IMR-90 (cell line): ENCODE data around the gene VPS54. TPM values are rescaled to one million over a fixed set of nuclear protein-coding genes. Genes with fewer than 3 reads are reported as not detected.

Experiments
- ATAC-seq: fragments of 200-7000 bp; cut with Tn5 transposase; 2 replicates; pipeline ENCODE4 v1.9.1; 2020; ENCODE audit warnings: low read depth, mild to moderate bottlenecking, moderate library complexity
- BruUV-seq: library from RNA; stranded (reverse); fragments of 400-500 nt; replicated peaks from 2 replicates; lab custom pipeline; 2021; lab: Mats Ljungman, UMichigan
- CTCF ChIA-PET: fragments of 300-600 bp; formaldehyde crosslinking; extraction: SDS; loops from one replicate; lab custom pipeline; 2021; ENCODE audit warnings: antibody characterized with exemption; lab: Yijun Ruan, JAX
- POLR2A ChIA-PET: fragments of 300-600 bp; sonication (Branson Sonifier 250); formaldehyde crosslinking; loops from one replicate; lab custom pipeline; 2022; ENCODE audit warnings: antibody characterized with exemption; ENCODE audit not compliant: unreplicated experiment; lab: Charles Lee
- DNase-seq: peaks from one replicate; pipeline ENCODE4 v3.0.0; 2013
- H2AFZ ChIP-seq: replicated peaks from 2 replicates; pipeline ENCODE3; 2013; ENCODE audit warnings: low read length, mild to moderate bottlenecking; ENCODE audit not compliant: poor library complexity
- H2AK5ac ChIP-seq: 2 replicates; pipeline ENCODE4 v1.6.1; 2013; ENCODE audit warnings: low read depth, low read length, inconsistent platforms
- H2AK9ac ChIP-seq: replicated peaks from 2 replicates; pipeline ENCODE3; 2013; ENCODE audit warnings: mild to moderate bottlenecking, low read depth, low read length, moderate library complexity; ENCODE audit not compliant: poor library complexity
- H2BK120ac ChIP-seq: 2 replicates; pipeline ENCODE4 v1.6.1; 2013; ENCODE audit warnings: low read depth, low read length, inconsistent platforms
- H2BK15ac ChIP-seq: 3 replicates; pipeline ENCODE4 v1.6.1; 2013; ENCODE audit warnings: low read depth, low read length, inconsistent platforms
- H2BK20ac ChIP-seq: 2 replicates; pipeline ENCODE4 v1.6.1; 2013; ENCODE audit warnings: low read depth, mild to moderate bottlenecking, inconsistent platforms, low read length, moderate library complexity
- H2BK5ac ChIP-seq: 2 replicates; pipeline ENCODE4 v1.6.1; 2013; ENCODE audit warnings: mild to moderate bottlenecking, low read depth, low read length, inconsistent platforms; ENCODE audit not compliant: poor library complexity, severe bottlenecking
- H3K14ac ChIP-seq: replicated peaks from 2 replicates; pipeline ENCODE4 v1.6.1; 2013; ENCODE audit warnings: low read depth, low read length, inconsistent platforms
- H3K18ac ChIP-seq: 2 replicates; pipeline ENCODE4 v1.6.1; 2013; ENCODE audit warnings: low read depth, low read length, control low read depth
- H3K23ac ChIP-seq: 2 replicates; pipeline ENCODE4 v1.6.1; 2013; ENCODE audit warnings: low read depth, low read length, inconsistent platforms
- H3K27ac ChIP-seq: 2 replicates; pipeline ENCODE4 v1.5.1; 2013; ENCODE audit warnings: mild to moderate bottlenecking, control low read depth, low read length; ENCODE audit not compliant: insufficient read depth
- H3K27me3 ChIP-seq: 2 replicates; pipeline ENCODE4 v1.6.1; 2013; ENCODE audit warnings: low read length; ENCODE audit not compliant: control insufficient read depth, insufficient read depth
- H3K36me3 ChIP-seq: 2 replicates; pipeline ENCODE4 v1.6.1; 2013; ENCODE audit warnings: low read length, mixed read lengths; ENCODE audit not compliant: control insufficient read depth, insufficient read depth
- H3K4ac ChIP-seq: 2 replicates; pipeline ENCODE4 v1.6.1; 2013; ENCODE audit warnings: low read depth, low read length, inconsistent platforms
- H3K4me1 ChIP-seq: 2 replicates; pipeline ENCODE4 v1.6.1; 2013; ENCODE audit warnings: low read length, mixed read lengths; ENCODE audit not compliant: control insufficient read depth, insufficient read depth
- H3K4me2 ChIP-seq: 2 replicates; pipeline ENCODE4 v1.6.1; 2013; ENCODE audit warnings: low read depth, mild to moderate bottlenecking, control low read depth, low read length, moderate library complexity
- H3K4me3 ChIP-seq: 2 replicates; pipeline ENCODE4 v1.5.1; 2013; ENCODE audit warnings: low read depth, mild to moderate bottlenecking, control low read depth, low read length, moderate library complexity; ENCODE audit not compliant: insufficient read depth
- H3K56ac ChIP-seq: 2 replicates; pipeline ENCODE4 v1.6.1; 2013; ENCODE audit warnings: low read length, inconsistent platforms; ENCODE audit not compliant: insufficient read depth; ENCODE audit errors: extremely low read depth
- H3K79me1 ChIP-seq, 2 experiments: 2 replicates each; pipeline ENCODE4 v1.6.1; 2013; ENCODE audit warnings: low read length in 2 of 2, inconsistent platforms in 1 of 2, low read depth in 1 of 2
- H3K9ac ChIP-seq: 2 replicates; pipeline ENCODE4 v1.6.1; 2013; ENCODE audit warnings: low read depth, low read length, control low read depth
- H3K9me1 ChIP-seq: 2 replicates; pipeline ENCODE4 v1.6.1; 2013; ENCODE audit warnings: low read length, inconsistent platforms; ENCODE audit not compliant: insufficient read depth
- H3K9me3 ChIP-seq: 2 replicates; pipeline ENCODE4 v1.6.1; 2013; ENCODE audit warnings: low read length; ENCODE audit not compliant: control insufficient read depth, insufficient read depth
- H4K20me1 ChIP-seq: 2 replicates; pipeline ENCODE4 v1.6.1; 2013; ENCODE audit warnings: low read length, inconsistent platforms; ENCODE audit not compliant: insufficient read depth
- H4K5ac ChIP-seq: 2 replicates; pipeline ENCODE4 v1.6.1; 2013; ENCODE audit warnings: mild to moderate bottlenecking, low read depth, low read length, control low read depth
- H4K8ac ChIP-seq, 2 experiments: 2 replicates each; pipeline ENCODE4 v1.6.1; 2013; ENCODE audit warnings: low read depth in 2 of 2, low read length in 2 of 2, control low read depth in 1 of 2, inconsistent platforms in 1 of 2
- H4K91ac ChIP-seq: 2 replicates; pipeline ENCODE4 v1.6.1; 2013; ENCODE audit warnings: low read depth, low read length, inconsistent platforms; ENCODE audit not compliant: insufficient read depth
- BHLHE40 ChIP-seq: fragments of 150-350 bp; IDR thresholded peaks from 2 replicates; pipeline ENCODE4 v1.6.1; 2016; ENCODE audit warnings: mild to moderate bottlenecking, low read depth, low read length
- CEBPB ChIP-seq: IDR thresholded peaks from 2 replicates; pipeline ENCODE4 v1.6.1; 2012; ENCODE audit warnings: low read depth, low read length, improper control_type of control experiment
- CTCF ChIP-seq: conservative IDR thresholded peaks from 2 replicates; pipeline ENCODE4 v1.5.1; 2012; ENCODE audit warnings: mild to moderate bottlenecking, low read depth, low read length, improper control_type of control experiment
- FOS ChIP-seq: fragments of 150-350 bp; IDR thresholded peaks from 2 replicates; pipeline ENCODE4 v1.6.1; 2016; ENCODE audit warnings: low read depth, low read length
- MXI1 ChIP-seq: IDR thresholded peaks from 2 replicates; pipeline ENCODE4 v1.6.1; 2012; ENCODE audit warnings: low read depth, mild to moderate bottlenecking, low read length, moderate library complexity, borderline replicate concordance
- SMC3 ChIP-seq: fragments of 150-350 bp; IDR thresholded peaks from 2 replicates; pipeline ENCODE4 v1.6.1; 2016; ENCODE audit warnings: low read depth, mild to moderate bottlenecking, antibody characterized with exemption, low read length, moderate library complexity
- WGBS, 2 experiments: methylation state at CpG; one replicate each; pipeline versions ENCODE4 v1.1.5 to v1.1.7; 2013; ENCODE audit warnings: missing lambda C conversion rate in 2 of 2; ENCODE audit not compliant: insufficient read length in 1 of 2; ENCODE audit errors: extremely low coverage in 2 of 2; 5-methylcytosine and 5-hydroxymethylcytosine counted together
- dilution Hi-C: fragments of 300-500 bp; cut with HindIII; formaldehyde crosslinking; loops from one replicate; pipeline ENCODE4 v1.14.3; 2018; ENCODE audit warnings: low sequenced_read_pairs; ENCODE audit not compliant: unreplicated experiment
- in situ Hi-C: fragments of 300-500 bp; cut with MboI; formaldehyde crosslinking; loops from 3 replicates; pipeline ENCODE4 v1.14.3; 2019; ENCODE audit warnings: low sequenced_read_pairs, inconsistent platforms, mixed read lengths
- intact Hi-C: fragments of 100-400 bp; cut with micrococcal nuclease; formaldehyde crosslinking; loops from 2 replicates; pipeline ENCODE4 v1.10.0; 2022
- polyA plus RNA-seq, 3 experiments: library from polyadenylated mRNA; depleted of rRNA; stranded (reverse); fragments of >200 nt; gene quantifications; 2 replicates each; pipeline ENCODE4 v1.2.3, GENCODE V29; 2012; ENCODE audit warnings: low replicate concordance in 1 of 3
- total RNA-seq: library from RNA; depleted of rRNA; stranded (reverse); fragments of >200 nt; gene quantifications from 2 replicates; pipeline ENCODE4 v1.2.3, GENCODE V29; 2012

Gene VPS54
- total and polyA plus RNA-seq, 2 of the 4 experiments (the other 2 are of a cell fraction): 7.1 to 18.1 TPM

GRCh38 chr2:64067326-64067725, 48.1 kb upstream of the VPS54 start:
- H3K27ac ChIP-seq: no peak overlapping the region
- dilution Hi-C loops (loop anchor here (25.0 kb wide), 1 partner anchor 245 kb away; no protein-coding TSS in a partner anchor), in situ Hi-C loops (no loop called here), intact Hi-C loops (no loop called here)
- no peak overlapping the region for H3K18ac ChIP-seq
- POLR2A ChIA-PET: no interaction called here
- H2AK9ac ChIP-seq: no peak overlapping the region
- no peak overlapping the region for H3K56ac ChIP-seq
- no peaks in the 10 kb centered on the region for H4K20me1 ChIP-seq
- TF ChIP-seq MXI1: no peak
- no peak for TF ChIP-seq BHLHE40
- no peak for TF ChIP-seq CEBPB
- TF ChIP-seq CTCF: no peak
- TF ChIP-seq FOS: no peak
- TF ChIP-seq SMC3: no peak
- no peak overlapping the region for H2BK5ac ChIP-seq
- no peak overlapping the region for H2BK120ac ChIP-seq
- H4K5ac ChIP-seq: no peak overlapping the region
- no peaks in the 10 kb centered on the region for H3K79me1 ChIP-seq
- no peak overlapping the region for H2AFZ ChIP-seq
- no peak overlapping the region for H2BK15ac ChIP-seq
- H3K9ac ChIP-seq: no peak overlapping the region
- H3K4me3 ChIP-seq: no peak overlapping the region
- H4K91ac ChIP-seq: no peak overlapping the region
- BruUV-seq: no TSS peak
- H2AK5ac ChIP-seq: no peak overlapping the region
- no peaks in the 10 kb centered on the region for H3K9me3 ChIP-seq
- no peak overlapping the region for H4K8ac ChIP-seq
- no peaks in the 10 kb centered on the region for H3K36me3 ChIP-seq
- DNase-seq (no peak), ATAC-seq (no peak)
- no peak overlapping the region for H3K23ac ChIP-seq
- no peak overlapping the region for H3K4ac ChIP-seq
- H3K4me2 ChIP-seq: no peak overlapping the region
- no peak overlapping the region for H3K14ac ChIP-seq
- H3K27me3 ChIP-seq: no peaks in the 10 kb centered on the region
- WGBS, 2 experiments: 33% methylated on average over 1 of the region's 1 CpG; no CpG with 5 or more reads in 1 of the 2 experiments
- H2BK20ac ChIP-seq: no peak overlapping the region
- H3K4me1 ChIP-seq: peaks cover 8% of the 10 kb centered on the region; the same call in 1 of the 2 replicates
- peaks cover 7% of the 10 kb centered on the region; the same call in 1 of the 2 replicates for H3K9me1 ChIP-seq
- CTCF ChIA-PET: no interaction called here
